ENCODE results near the gene BLOC1S5. TPM values are rescaled to one million over a fixed set of nuclear protein-coding genes. Genes with fewer than 3 reads are reported as not detected.
"Not testable (repeated sequence)": the region's sequence is repeated elsewhere in the genome, so short reads cannot be mapped to it uniquely, and the experiment has no call there.

The BLOC1S5 gene
- total RNA-seq, 1 donor from 2014 or later: 34.4 TPM

- Histone ChIP-seq H3K4me3 (no peak overlapping the region), H3K79me2 (ENCODE audit: low read depth) (no peaks in the 10 kb centered on the region), H3K9me3 (ENCODE audit: low read depth) (no peaks in the 10 kb centered on the region), H3K9ac (no peak overlapping the region), H3K27ac (no peak overlapping the region), H3K27me3 (no peaks in the 10 kb centered on the region), H4K20me1 (ENCODE audit: low read depth) (no peaks in the 10 kb centered on the region), H3K4me2 (no peak overlapping the region), H2AFZ (replicated peaks) (no peak overlapping the region), H3F3A (ENCODE audit: low read depth) (no peaks in the 10 kb centered on the region), H3K4me1 (no peaks in the 10 kb centered on the region), H3K36me3 (no peaks in the 10 kb centered on the region)
- Mint-ChIP-seq H3K27ac (no peak overlapping the region), H3K27me3 (ENCODE audit: insufficient read depth, low read depth) (no peaks in the 10 kb centered on the region), H3K4me3 (no peak overlapping the region), H3K9me3 (peaks cover 3% of the 10 kb centered on the region), H3K4me1 (no peaks in the 10 kb centered on the region), H3K36me3 (peaks cover 29% of the 10 kb centered on the region)
- DNase-seq (ENCODE audit: low spot score): no peak
- no peak for TF ChIP-seq EZH2phosphoT487 (IDR thresholded peaks at IDR 0.05)
- TF ChIP-seq EZH2 (IDR thresholded peaks at IDR 0.05): no peak
- TF ChIP-seq CTCF (IDR thresholded peaks at IDR 0.05): no peak
Measured at GRCh38 chr6:8054276-8054675, 9.9 kb downstream of the BLOC1S5 start.

DNA sequence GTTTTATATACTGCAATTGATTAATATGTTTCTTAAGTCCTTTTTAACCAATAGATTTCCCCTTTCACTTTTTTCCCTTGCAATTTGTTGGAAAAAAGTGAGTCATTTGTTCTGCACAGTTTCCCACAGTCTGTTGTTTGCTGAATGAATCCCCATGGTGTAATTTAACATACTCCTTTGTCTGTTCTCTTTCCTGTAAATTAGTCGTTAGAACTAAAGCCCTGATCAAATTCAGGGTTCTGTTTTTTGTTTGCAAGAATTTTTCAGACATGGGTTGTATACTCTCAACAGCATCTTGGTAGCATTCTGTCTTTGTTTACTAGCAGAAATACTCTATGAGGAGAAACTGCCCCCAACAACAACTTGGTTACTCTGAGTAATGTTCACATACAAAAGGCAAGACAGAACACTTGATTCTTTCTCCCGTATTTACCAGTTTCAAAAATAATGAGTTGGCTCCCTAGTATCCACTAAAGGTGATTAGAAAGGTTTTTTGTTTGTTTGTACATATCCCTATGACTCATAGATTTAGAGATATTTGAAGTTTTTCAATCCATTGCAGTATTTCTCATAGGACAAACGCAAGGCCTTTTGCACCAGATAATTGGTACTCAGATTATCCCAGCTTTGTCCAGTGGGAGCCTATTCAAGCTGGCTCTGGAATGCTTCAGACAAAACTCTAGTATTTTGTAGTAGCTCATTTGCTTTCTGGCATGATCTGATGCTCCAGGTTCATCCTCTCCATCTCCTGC, 16.5 kb downstream of the BLOC1S5 start:
- Histone ChIP-seq H3K9me3 (ENCODE audit: low read depth) (no peaks in the 10 kb centered on the region), H3K4me3 (no peak overlapping the region), H3K27me3 (no peaks in the 10 kb centered on the region), H3F3A (ENCODE audit: low read depth) (peaks cover 11% of the 10 kb centered on the region), H2AFZ (replicated peaks) (no peak overlapping the region), H3K4me2 (peak overlapping the region; percentile 28), H4K20me1 (ENCODE audit: low read depth) (no peaks in the 10 kb centered on the region), H3K9ac (no peak overlapping the region), H3K36me3 (no peaks in the 10 kb centered on the region), H3K27ac (peak overlapping the region; percentile 86), H3K79me2 (ENCODE audit: low read depth) (peaks cover 3% of the 10 kb centered on the region), H3K4me1 (peaks cover 14% of the 10 kb centered on the region)
- H3K27ac Mint-ChIP-seq: no peak overlapping the region
- H3K27me3 Mint-ChIP-seq (ENCODE audit: insufficient read depth, low read depth): no peaks in the 10 kb centered on the region
- TF ChIP-seq EZH2phosphoT487 (IDR thresholded peaks at IDR 0.05): no peak
- no peak for TF ChIP-seq CTCF (IDR thresholded peaks at IDR 0.05)
- peak; percentile 46 for DNase-seq (ENCODE audit: low spot score)
- peaks cover 45% of the 10 kb centered on the region for H3K36me3 Mint-ChIP-seq
- no peak overlapping the region for H3K4me3 Mint-ChIP-seq
- peaks cover 7% of the 10 kb centered on the region for H3K4me1 Mint-ChIP-seq
- H3K9me3 Mint-ChIP-seq: peaks cover 23% of the 10 kb centered on the region

DNA sequence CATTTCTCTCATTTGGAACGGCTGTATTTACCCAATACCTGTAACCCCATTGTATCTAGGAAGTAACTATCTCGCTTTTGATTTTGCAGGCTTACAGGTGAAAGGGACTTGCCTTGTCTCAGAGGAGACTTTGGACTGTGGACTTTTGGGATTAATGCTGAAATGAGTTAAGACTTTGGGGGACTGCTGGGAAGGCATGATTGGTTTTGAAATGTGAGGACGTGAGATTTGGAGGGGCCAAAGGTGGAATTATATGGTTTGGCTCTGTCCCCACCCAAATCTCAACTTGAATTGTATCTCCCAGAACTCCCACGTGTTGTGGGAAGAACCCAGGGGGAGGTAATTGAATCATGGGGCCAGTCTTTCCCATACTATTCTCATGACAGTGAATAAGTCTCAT, 18.4 kb downstream of the BLOC1S5 start:
- not testable (repeated sequence) for H3K27ac Mint-ChIP-seq; H3K4me3 ChIP-seq; H3K9me3 ChIP-seq (ENCODE audit: low read depth); H3K36me3 ChIP-seq; H2AFZ ChIP-seq (replicated peaks); H3K27me3 Mint-ChIP-seq (ENCODE audit: insufficient read depth, low read depth); H3K27me3 ChIP-seq; H3K4me2 ChIP-seq; DNase-seq (ENCODE audit: low spot score); H3K9ac ChIP-seq; H3K79me2 ChIP-seq (ENCODE audit: low read depth); H3K27ac ChIP-seq; H4K20me1 ChIP-seq (ENCODE audit: low read depth); H3K4me3 Mint-ChIP-seq; H3K4me1 Mint-ChIP-seq
- Histone ChIP-seq H3K4me1 (peaks cover 14% of the 10 kb centered on the region), H3F3A (ENCODE audit: low read depth) (peaks cover 11% of the 10 kb centered on the region)
- Mint-ChIP-seq H3K9me3 (peaks cover 23% of the 10 kb centered on the region), H3K36me3 (peaks cover 53% of the 10 kb centered on the region)

GRCh38 chr6:8043221-8043620, 21.0 kb downstream of the BLOC1S5 start:
- no peak overlapping the region for H2AFZ ChIP-seq (replicated peaks)
- Mint-ChIP-seq H3K4me3 (no peak overlapping the region), H3K27me3 (ENCODE audit: insufficient read depth, low read depth) (no peaks in the 10 kb centered on the region), H3K9me3 (peaks cover 20% of the 10 kb centered on the region), H3K4me1 (peaks cover 7% of the 10 kb centered on the region), H3K27ac (no peak overlapping the region), H3K36me3 (peaks cover 60% of the 10 kb centered on the region)
- no peaks in the 10 kb centered on the region for H3K36me3 ChIP-seq
- H3K27me3 ChIP-seq: no peaks in the 10 kb centered on the region
- no peak overlapping the region for H3K27ac ChIP-seq
- H4K20me1 ChIP-seq (ENCODE audit: low read depth): no peaks in the 10 kb centered on the region
- no peak overlapping the region for H3K4me3 ChIP-seq
- no peak for DNase-seq (ENCODE audit: low spot score)
- H3K9me3 ChIP-seq (ENCODE audit: low read depth): no peaks in the 10 kb centered on the region
- no peak overlapping the region for H3K4me2 ChIP-seq
- peaks cover 12% of the 10 kb centered on the region for H3K79me2 ChIP-seq (ENCODE audit: low read depth)
- no peak for TF ChIP-seq EZH2phosphoT487 (IDR thresholded peaks at IDR 0.05)
- no peak for TF ChIP-seq EZH2 (IDR thresholded peaks at IDR 0.05)
- no peak for TF ChIP-seq CTCF (IDR thresholded peaks at IDR 0.05)
- H3K9ac ChIP-seq: no peak overlapping the region
- H3F3A ChIP-seq (ENCODE audit: low read depth): peaks cover 7% of the 10 kb centered on the region
- peaks cover 11% of the 10 kb centered on the region for H3K4me1 ChIP-seq
